Right forelimb (tissue), 1 donor: ENCODE data around the gene CDC37L1.

Experiments
- DNase-seq: peaks from one replicate; pipeline ENCODE4 v3.0.0-alpha.2; 2018

CDC37L1 gene

DNA sequence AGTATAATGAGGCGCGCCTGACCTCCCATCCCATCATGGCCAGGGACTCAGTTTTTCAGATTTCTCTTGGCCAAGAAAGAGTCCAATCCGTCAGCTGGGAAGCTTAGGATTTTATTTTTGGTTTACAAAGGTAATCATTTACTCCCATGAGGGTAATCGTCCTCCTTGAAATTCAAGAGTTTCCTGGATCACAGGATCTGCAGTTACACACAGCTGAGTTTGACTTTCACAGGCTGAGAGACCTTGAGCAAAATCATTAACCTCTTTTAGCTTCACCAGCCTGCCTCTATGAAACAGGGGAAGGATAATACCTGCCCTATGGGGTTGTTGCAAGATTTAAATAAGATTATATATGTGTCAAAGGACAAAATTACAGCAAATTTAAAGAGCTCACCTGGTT is 77.1 kb downstream of the CDC37L1 start:
- DNase-seq, result no peak
